T-helper 9 cell (primary cell): Measurements from ENCODE around the gene COL5A1.
"Not testable (repeated sequence)": the region's sequence is repeated elsewhere in the genome, so short reads cannot be mapped to it uniquely, and the experiment has no call there.

ENCODE experiments used
- DNase-seq: peaks from one replicate; pipeline ENCODE4 v3.0.0-alpha.2; 2020

Gene COL5A1

GRCh38 chr9:134641990-134642384 is 384 bp downstream of the COL5A1 start:
- DNase-seq: no peak

GRCh38 chr9:134642385-134643181 is 980 bp downstream of the COL5A1 start:
- no peak for DNase-seq

- DNase-seq: no peak
Measured at GRCh38 chr9:134643222-134643671, 1.6 kb downstream of the COL5A1 start.

- not testable (repeated sequence) for DNase-seq
Measured at GRCh38 chr9:134644401-134644724, 2.8 kb downstream of the COL5A1 start.

- DNase-seq: no peak
Measured at GRCh38 chr9:134644725-134645606, 3.4 kb downstream of the COL5A1 start.

GRCh38 chr9:134645607-134646365 is 4.2 kb downstream of the COL5A1 start:
- no peak for DNase-seq

GRCh38 chr9:134647359-134648080 is 5.9 kb downstream of the COL5A1 start:
- no peak for DNase-seq

- no peak for DNase-seq
Measured at GRCh38 chr9:134648701-134649530, 7.3 kb downstream of the COL5A1 start.

- DNase-seq: no peak
Measured at GRCh38 chr9:134650431-134651190, 9.0 kb downstream of the COL5A1 start.

GRCh38 chr9:134651226-134651905 is 9.8 kb downstream of the COL5A1 start:
- no peak for DNase-seq

GRCh38 chr9:134652291-134653225 is 11.0 kb downstream of the COL5A1 start:
- no peak for DNase-seq

GRCh38 chr9:134653259-134654009 is 11.8 kb downstream of the COL5A1 start:
- DNase-seq: no peak

GRCh38 chr9:134655101-134655500 is 13.5 kb downstream of the COL5A1 start:
- no peak for DNase-seq

GRCh38 chr9:134655586-134656333 is 14.2 kb downstream of the COL5A1 start:
- DNase-seq: no peak

- DNase-seq: no peak
Measured at GRCh38 chr9:134656334-134657006, 14.9 kb downstream of the COL5A1 start.

GRCh38 chr9:134657666-134658377 is 16.2 kb downstream of the COL5A1 start:
- no peak for DNase-seq
